ENCODE measurements around the gene NTSR1.

The NTSR1 gene

DNA sequence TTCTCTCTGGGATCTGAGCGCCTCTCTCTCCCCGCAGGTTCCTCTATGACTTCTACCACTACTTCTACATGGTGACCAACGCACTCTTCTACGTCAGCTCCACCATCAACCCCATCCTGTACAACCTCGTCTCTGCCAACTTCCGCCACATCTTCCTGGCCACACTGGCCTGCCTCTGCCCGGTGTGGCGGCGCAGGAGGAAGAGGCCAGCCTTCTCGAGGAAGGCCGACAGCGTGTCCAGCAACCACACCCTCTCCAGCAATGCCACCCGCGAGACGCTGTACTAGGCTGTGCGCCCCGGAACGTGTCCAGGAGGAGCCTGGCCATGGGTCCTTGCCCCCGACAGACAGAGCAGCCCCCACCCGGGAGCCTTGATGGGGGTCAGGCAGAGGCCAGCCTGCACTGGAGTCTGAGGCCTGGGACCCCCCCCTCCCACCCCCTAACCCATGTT is 51.4 kb downstream of the NTSR1 start:
- no peaks in the 10 kb centered on the region for H3K9me3 ChIP-seq (ENCODE audit: severe bottlenecking)
- no peaks in the 10 kb centered on the region for H3K27me3 ChIP-seq (ENCODE audit: insufficient read depth, low read depth, severe bottlenecking)
- DNase-seq = no peak
- no peak overlapping the region for H3K4me3 ChIP-seq (ENCODE audit: low read depth, low read length)
- H3K27ac ChIP-seq = no peak overlapping the region
- no peaks in the 10 kb centered on the region for H3K36me3 ChIP-seq
- no peak for TF ChIP-seq CTCF (IDR thresholded peaks at IDR 0.05; ENCODE audit: low read depth, low read length)

- peak overlapping the region; percentile 50 for H3K27ac ChIP-seq
- H3K36me3 ChIP-seq = no peaks in the 10 kb centered on the region
- no peaks in the 10 kb centered on the region for H3K9me3 ChIP-seq (ENCODE audit: severe bottlenecking)
- no peak overlapping the region for H3K4me3 ChIP-seq (ENCODE audit: low read depth, low read length)
- TF ChIP-seq CTCF (IDR thresholded peaks at IDR 0.05; ENCODE audit: low read depth, low read length) = no peak
- H3K27me3 ChIP-seq (ENCODE audit: insufficient read depth, low read depth, severe bottlenecking) = no peaks in the 10 kb centered on the region
- no peak for DNase-seq
Observed at GRCh38 chr20:62760471-62760855, 51.8 kb downstream of the NTSR1 start.

- peak overlapping the region; percentile 50 for H3K27ac ChIP-seq
- H3K9me3 ChIP-seq (ENCODE audit: severe bottlenecking) = no peaks in the 10 kb centered on the region
- peak; percentile 66 for DNase-seq
- no peak for TF ChIP-seq CTCF (IDR thresholded peaks at IDR 0.05; ENCODE audit: low read depth, low read length)
- no peak overlapping the region for H3K4me3 ChIP-seq (ENCODE audit: low read depth, low read length)
- no peaks in the 10 kb centered on the region for H3K36me3 ChIP-seq
- H3K27me3 ChIP-seq (ENCODE audit: insufficient read depth, low read depth, severe bottlenecking) = no peaks in the 10 kb centered on the region
Observed at GRCh38 chr20:62760856-62761758, 52.5 kb downstream of the NTSR1 start.

GRCh38 chr20:62761759-62762131 is 53.1 kb downstream of the NTSR1 start:
- no peak for DNase-seq
- Histone ChIP-seq H3K27ac (peak overlapping the region; percentile 50), H3K4me3 (ENCODE audit: low read depth, low read length) (no peak overlapping the region), H3K27me3 (ENCODE audit: insufficient read depth, low read depth, severe bottlenecking) (no peaks in the 10 kb centered on the region), H3K36me3 (no peaks in the 10 kb centered on the region), H3K9me3 (ENCODE audit: severe bottlenecking) (no peaks in the 10 kb centered on the region)
- no peak for TF ChIP-seq CTCF (IDR thresholded peaks at IDR 0.05; ENCODE audit: low read depth, low read length)

DNA sequence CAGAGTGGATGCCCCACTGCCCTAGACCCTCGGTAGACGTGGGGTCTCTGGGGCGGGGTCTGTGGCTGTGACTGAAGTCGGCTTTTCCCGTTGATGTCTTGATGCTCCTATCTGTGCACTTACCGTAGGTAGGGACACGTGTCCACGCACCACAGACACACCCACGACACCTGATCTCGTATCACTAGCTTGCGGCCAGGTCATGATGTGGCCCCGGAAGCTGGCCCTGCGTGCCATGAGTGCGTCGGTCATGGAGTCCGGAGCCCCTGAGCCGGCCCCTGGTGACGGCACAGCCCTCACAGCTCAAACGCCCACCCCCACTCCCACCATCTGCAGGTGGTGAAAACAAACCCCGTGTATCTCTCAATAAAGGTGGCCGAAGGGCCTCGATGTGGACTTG is 53.7 kb downstream of the NTSR1 start:
- no peak for TF ChIP-seq CTCF (IDR thresholded peaks at IDR 0.05; ENCODE audit: low read depth, low read length)
- H3K9me3 ChIP-seq (ENCODE audit: severe bottlenecking) = no peaks in the 10 kb centered on the region
- no peak for DNase-seq
- H3K27ac ChIP-seq = no peak overlapping the region
- H3K36me3 ChIP-seq = no peaks in the 10 kb centered on the region
- no peaks in the 10 kb centered on the region for H3K27me3 ChIP-seq (ENCODE audit: insufficient read depth, low read depth, severe bottlenecking)
- H3K4me3 ChIP-seq (ENCODE audit: low read depth, low read length) = no peak overlapping the region
